GM21786 (cell line): ENCODE results near the gene TXNDC5.

Experiments used
- ATAC-seq: cut with Tn5 transposase; IDR thresholded peaks from one replicate; pipeline ENCODE4 v1.9.1; 2021; ENCODE audit not compliant: unreplicated experiment

TXNDC5 gene

DNA sequence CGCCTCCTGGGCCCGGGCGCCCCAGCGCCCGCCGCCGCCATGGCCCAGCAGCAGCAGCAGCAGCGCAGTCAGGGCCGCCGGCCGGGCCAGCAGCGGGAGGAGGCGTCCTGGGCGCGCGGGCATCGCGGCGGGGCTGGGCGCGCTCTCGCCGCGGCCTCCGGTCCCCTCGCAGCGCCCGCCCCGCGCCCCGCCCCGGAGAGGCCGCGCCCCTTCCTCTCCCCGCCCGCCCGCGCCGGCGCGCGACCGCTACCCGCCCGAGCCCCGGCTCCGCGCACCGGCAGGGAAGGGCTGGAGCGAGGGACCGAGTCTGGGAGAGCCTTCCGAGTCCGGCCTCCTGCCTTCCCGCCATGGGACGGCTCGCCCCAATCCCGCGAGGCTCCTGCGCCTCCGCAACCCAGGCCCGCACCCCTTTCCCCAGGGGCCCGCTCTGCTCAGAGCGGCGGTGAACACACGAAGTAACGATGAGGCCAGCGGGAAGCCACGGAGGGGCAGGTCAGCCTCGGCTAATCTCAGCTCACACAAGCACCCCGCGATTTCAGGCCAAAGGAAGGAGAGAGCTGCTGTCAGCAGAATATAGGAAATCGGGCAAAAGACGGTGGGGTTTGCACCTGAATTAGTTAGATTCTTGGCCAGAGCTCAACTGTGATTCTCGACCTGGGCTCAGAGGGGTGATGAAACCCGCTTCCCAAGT is at the start of gene TXNDC5:
Gene TXNDC5, minus strand, starts transcription at position 135 of the 691 bp plus-strand sequence. Its CDS starts 12 bp downstream, at position 123.
- ATAC-seq: peak; percentile 58

DNA sequence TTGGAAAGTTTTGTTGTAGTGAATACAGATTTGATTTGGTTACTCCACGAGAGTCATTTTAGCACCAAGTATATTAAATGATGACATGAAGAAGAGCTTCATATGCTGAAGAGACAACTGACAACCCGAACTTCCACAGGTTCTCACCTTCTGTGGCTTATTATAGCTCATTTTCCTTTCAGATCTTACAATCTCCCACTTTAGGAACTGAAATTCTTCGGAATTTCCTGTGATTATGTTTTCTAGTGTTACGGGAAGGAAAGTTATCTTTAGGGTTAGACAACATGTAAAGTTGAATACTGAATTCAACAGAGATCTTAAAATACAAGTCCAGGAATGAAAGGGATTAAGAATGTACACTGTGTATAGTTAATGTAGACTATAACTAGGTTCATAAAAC is 49.6 kb upstream of the TXNDC5 start:
- no peak for ATAC-seq

DNA sequence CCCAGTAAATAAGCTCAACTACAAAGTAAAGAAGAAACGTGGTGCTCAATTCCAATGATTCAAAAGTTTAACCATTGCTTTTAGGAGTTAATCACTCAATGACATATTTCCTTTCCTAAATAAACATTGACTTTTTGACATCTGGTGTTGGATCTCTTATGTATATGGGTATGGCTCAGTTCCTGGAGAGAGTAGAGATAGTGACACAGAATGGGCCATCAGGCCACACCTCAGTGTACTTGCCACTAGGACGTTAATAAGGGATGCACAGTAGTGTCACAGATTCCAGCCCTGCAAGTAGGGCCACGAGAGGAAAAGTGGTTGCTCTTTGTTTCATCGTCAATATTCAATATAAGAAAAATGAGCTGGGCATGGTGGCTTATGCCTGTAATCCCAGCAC is 48.9 kb upstream of the TXNDC5 start:
- no peak for ATAC-seq

DNA sequence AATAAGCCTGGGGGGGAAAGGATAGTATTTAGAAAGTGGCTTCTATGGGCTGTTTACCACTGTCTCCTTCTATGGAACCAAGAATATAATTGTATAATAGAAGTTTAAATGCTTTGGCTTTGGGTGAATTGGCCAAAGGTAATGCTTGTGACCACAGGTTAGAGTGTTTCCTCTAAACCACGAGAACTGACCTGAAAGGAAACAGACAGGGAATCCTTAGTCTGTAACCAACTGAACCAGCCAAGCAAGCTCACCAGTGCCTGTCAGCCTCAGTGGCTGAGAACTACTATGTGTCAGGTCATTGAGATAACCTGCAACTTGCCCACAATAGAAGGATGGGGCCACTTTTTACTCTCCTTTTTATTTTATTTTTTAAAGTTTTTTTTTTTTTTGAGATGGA is 47.9 kb upstream of the TXNDC5 start:
- no peak for ATAC-seq

DNA sequence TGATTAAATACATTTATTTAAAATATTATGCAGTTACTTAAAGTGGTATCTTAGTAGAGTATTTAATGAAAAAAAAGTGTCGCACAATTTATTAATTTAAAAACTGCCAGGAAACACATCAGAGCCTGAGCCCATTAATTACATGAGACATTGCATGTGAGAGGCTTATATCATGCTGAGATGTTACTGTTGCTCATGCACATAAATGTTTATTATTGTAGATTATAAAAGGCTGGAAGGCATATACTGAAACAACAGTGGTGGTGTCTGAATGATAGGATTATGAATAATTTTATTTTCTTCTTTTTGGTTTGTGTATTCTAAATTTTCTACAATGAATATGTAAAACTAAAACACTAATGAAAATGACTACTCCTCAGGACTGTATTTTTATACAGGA is 45.7 kb upstream of the TXNDC5 start:
- ATAC-seq: no peak

DNA sequence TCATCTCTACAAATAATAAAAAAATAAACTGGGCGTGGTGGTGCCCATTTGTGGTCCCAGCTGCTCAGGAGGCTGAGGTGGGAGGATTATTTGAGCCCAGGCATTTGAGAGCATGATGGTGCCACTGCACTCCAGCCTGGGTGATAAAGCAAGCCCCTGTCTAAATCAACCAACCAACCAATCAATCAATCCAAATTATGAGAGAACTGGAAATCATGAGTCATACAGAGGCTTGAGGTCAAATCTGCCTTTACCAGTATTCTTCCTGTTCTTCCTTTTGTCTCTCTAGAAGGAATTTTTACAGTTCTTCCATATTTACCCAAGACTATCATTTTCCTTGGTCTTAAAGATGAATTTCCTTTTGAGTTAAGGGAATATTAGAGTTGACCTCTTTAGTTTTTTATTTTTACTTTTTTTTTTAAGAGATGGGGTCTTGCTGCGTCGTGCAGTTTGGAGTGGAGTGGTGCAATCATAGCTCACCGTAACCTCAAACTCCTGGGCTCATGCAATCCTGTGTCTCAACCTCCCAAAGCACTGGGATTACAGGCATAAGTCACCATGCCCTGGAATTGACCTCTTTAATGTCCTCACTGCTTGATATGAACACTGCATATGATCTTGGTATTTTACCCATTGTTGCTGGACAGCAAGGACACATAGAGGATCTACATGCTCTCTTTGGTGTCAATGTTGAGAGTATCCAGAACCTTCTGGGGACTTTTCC is 44.1 kb upstream of the TXNDC5 start:
- ATAC-seq: no peak

DNA sequence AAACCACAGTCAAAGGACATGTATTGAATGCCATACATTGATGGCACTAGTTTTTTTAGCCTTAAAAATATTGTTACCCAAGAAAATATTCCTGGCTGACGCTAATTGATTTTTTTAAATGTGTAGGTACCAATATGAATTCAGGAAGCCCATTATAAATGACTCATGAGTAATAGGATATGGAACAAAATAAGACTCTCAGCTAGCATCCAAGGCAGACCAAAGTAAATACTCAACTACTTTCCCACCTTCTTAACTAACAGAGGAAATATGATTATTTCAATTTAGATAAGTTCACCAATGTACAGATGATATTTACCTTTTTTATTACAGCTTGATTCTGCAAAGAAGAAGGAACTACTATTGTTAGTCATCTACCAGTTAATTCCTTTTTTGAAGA is 43.2 kb upstream of the TXNDC5 start:
- ATAC-seq: no peak

DNA sequence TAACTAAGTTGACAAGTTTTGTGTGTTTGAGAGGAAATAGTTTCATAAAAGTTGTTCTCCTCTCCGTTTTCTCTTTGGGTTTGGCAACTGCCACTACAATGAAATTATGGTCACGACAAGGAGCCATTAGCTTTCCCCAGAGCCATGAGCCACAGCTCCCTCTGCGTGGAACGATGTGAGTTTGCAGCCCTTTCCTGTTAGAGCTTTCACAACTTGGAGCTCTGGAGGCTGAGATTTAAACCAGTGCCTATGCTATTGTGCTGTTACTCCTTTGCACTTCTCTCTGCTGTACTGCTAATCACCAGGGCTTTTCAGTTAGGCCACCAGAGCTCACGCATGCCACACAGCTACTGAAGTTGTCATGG is 29.3 kb upstream of the TXNDC5 start:
- ATAC-seq: no peak

DNA sequence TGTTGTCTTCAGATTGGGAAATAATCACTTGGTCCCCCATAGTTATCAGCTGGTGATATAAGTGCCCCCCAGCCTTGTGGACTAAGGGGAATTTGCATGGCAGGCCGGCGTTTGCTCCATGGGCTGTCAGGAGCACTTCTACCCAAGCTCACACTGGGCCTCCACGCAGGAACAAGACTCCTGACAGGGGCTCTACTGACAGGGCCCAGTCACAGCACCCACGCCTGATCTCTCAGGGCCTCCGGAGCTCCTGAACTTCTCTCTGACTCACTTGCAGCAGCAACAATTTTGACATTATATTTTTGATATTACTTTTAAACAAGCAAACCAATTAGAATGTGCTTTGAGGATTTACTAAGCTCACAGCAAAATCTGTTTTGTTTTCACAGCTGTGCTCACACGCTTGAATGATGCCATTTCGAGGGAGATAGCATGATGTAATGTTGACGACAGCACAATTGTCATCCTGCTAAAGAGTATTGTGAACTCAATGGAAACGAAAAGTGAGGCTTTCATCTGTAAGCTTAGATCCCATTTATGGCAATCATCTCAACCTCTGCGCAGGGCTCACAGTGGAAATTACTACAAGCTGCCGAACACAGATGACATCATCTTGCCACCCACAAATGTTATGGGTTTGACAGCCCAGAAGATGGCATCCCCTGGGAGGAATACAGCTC is 28.7 kb upstream of the TXNDC5 start:
- no peak for ATAC-seq

DNA sequence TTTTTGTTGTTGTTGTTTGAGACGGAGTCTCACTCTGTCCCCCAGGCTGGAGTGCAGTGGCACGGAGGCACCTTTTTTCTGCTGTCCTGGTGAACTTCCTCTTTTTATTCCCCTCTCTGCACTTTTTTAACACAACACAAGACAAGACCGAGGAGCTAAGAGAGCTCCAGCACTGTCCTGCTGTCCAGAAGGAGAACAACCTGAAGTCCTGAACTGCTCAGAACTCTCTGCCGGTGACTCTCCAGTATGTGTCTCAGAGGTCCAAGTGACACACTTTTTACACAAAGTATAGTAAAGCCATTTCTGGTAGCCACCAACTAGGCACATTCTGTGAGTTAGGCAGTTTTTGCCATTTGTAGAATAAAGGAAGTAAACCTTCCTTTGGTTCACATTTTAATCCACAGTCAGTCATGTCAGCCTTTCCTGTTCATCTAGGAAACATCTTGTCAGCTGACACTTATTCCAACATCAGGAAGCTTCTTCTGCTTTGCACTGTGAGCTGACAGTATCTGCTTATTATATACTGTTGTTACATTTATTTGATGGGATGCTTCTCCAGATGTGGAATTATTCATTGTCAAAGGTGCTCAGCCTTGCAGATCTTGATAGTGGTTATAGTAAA is 28.1 kb upstream of the TXNDC5 start:
- no peak for ATAC-seq

DNA sequence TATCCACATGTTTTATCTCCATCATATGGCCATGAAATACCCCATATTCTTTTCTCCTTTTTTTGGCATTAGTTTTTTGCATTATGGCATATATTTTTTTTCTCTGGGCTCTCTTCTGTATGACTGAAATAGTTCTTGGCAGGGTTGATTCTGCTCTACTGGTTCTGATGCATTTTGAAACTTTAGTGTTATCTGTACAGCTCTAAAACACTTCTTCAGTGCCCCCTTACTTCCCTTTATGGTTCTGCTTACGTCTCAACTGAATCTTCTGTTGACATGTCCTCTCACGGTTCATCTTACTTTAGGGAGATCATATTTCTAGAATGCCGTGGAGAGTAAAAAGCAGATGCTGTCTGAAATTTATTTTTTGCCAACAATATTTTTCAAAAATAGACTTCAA is 23.2 kb upstream of the TXNDC5 start:
- peak; percentile 96 for ATAC-seq

DNA sequence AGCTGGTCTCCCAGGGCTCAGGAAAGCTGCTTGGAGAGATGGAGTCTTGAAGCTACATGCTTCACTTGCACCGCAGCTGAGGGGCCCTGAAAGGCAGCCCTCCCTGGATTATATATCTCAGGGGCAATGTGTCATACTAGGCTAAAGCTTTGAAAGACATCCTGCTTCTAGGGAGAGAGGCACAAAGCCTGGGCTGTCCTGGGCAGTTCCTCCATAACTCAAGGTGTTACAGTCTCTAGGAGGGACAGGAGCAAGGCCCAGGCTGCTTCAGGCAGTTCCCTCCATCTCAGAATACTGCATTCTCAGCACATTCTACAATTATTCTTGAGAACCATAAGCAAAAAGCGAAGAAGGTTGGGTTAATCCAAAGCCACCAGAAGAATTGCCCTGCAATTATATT is 22.0 kb upstream of the TXNDC5 start:
- no peak for ATAC-seq

DNA sequence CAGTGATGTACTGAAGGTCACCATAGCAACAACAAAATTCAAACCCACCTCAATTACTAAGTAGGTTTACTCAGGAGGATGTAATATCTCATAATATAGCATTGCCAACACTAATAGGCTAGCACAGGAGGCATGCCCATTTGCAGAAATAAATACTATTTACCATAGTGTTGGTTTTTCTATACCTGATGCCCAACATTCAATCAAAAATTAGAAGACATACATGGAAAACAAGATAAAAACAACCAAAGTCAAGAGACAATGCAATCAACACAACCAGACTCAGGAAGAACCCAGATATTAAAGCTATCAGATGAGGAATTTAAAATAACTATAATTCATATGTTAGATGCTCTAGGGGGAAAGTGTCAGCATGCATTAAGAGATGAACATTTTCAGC is 14.3 kb upstream of the TXNDC5 start:
- no peak for ATAC-seq

DNA sequence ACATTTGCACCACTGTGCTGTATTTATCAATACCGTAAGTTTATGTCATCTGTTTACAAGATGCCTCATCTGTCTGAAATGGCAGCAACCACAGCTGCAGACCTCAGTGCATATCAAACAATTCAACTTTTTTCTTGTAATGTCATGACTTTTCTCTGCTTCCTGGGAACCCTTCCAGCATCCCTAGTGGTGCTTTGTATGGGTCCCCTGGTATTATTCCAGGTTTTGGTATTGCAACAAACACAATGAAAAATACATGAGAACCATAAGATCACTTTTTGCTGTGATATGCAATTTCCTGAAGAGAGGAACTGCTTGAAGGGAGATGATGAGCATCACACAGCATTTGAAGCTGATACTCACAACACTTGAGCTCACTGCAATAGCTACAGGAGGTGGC is 12.0 kb upstream of the TXNDC5 start:
- no peak for ATAC-seq

DNA sequence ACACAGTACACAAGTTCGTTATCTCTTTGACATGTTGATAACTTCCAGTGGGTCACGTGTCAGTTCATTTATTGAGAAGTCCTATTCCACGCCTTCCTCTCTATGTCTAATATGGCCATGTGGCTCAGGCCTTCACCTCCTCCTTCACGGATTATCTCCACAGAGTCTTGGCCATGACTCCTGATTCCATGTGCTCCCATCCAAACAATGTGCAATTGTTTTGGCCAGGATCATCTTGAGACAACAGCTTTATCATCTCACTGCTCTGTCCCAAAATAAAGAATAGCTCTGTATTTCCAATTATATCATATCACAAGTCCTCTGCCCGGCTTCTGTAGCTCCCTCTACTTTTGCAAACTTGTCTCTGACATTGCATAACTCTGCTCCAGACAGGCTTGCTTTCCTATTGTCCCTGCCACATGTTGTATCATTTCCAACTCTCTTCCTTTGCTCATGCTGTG is 11.1 kb upstream of the TXNDC5 start:
- no peak for ATAC-seq

DNA sequence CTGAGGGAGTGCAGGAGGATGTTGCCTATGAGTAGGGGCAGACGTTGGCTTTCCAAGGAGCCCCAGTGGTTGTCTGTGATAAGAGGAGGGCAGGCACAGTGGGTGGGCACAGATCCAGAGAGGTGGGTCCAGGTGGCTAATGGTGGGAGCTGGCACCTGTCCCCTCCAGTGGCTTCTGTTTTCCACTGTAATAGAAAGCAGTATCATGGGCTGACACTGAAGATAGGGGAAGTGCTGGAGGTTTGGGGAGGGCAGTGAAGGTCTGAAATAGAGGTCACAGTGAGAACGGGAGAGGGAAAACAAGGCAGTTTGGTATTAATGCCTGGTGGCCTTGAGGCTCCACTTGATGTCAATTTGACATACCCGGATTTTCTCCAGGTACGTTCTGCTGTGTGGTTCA is 10.5 kb upstream of the TXNDC5 start:
- ATAC-seq: no peak

DNA sequence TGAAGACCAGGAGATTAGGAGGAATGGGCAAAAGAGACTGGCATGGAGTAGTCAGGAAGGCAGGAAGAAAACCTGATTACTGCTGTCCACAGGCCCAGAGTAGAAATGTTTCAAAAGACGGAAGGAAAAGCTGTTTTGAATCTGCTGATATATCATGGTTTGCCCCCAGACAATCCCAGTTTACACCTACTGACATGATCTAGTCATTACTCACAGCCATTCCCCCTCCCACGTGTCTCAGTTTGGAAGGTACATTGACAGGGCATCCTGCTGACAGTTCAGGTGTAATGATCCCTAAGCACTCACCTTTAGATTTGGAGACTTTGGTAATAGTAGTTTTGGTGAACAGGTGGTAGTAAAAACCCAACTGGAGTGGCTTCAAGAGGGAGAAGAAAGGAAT is 9.8 kb upstream of the TXNDC5 start:
- no peak for ATAC-seq

DNA sequence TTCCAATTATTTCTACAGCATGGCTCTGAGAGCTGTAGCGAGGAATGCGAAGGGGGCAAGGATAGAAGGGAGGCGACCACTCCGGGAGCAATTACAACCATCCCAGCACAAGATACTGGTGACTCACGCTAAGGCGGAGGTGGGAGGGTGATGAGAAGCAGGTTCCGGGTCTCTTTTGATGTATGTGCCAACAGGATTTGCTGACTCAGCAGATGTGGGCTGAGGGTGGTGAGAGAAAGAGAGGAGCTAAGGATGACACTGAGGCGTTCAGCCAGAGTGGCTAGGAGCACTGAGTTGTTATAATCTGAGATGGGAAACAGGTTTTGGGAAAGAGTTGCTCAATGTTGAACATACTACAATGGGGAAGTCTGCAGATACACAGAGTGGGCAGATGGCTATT is 9.3 kb upstream of the TXNDC5 start:
- ATAC-seq: no peak

DNA sequence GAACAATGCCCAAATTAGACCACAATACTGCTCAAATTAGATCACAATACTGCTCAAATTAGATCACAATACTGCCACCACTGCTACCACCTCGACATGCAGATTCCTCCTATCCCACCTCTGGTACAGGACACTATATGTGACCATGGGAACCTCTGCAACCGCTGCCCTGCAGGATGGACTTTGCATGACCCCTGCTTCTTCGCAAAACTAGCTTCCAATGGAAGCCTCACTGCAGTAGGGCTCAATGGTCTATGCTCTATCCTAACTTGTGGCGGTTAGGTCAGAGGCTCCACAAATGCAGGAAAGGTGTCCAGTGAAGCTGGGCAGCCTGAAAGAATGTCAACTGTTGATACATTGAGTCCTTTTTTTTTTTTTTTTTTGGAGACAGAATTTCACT is 7.8 kb upstream of the TXNDC5 start:
- ATAC-seq: no peak

DNA sequence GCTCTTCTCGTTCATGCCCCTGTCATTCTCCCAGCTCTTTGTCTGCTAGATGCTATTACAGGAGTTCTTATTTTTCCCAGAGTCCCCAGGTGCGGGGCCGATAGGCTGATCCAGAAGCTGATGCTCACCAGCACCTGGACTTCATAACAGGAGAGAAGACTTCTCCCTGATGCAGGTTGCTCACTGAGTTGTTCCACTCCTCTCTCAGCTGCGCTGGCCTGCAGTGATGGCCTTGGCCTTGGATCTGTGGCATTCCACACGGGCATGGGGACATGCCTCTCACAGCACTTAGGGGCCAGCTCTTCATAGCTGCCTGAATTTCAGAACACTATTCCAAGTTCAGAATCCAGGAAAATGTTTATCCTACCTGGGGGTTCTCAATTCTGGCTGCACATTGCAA is 7.1 kb upstream of the TXNDC5 start:
- no peak for ATAC-seq

DNA sequence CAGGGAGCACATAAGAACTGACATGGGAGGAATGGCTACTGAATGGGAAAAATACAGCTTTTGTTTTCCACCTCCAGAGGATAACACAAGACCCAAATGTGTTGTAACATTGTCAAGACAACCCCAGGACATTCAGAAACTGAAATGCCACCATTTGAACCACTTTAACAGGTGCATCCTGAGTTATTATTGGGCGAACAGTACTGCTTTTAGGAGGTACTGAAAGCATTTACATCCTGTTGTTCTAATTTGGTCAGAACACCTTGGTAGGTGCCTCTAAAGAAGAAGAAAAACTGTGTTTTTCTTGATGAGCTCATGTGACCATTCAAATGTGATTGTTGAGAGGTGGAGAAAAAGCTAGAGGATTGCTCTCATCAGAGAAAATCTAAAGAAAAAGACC is 6.4 kb upstream of the TXNDC5 start:
- ATAC-seq: peak; percentile 84
